Putamen (tissue), 1 donor: ENCODE measurements around the gene CMC4.

Experiments
- DNase-seq: peaks from one replicate; pipeline ENCODE4 v3.0.0-alpha.2; 2016; ENCODE audit warnings: low spot score

Gene CMC4

DNA sequence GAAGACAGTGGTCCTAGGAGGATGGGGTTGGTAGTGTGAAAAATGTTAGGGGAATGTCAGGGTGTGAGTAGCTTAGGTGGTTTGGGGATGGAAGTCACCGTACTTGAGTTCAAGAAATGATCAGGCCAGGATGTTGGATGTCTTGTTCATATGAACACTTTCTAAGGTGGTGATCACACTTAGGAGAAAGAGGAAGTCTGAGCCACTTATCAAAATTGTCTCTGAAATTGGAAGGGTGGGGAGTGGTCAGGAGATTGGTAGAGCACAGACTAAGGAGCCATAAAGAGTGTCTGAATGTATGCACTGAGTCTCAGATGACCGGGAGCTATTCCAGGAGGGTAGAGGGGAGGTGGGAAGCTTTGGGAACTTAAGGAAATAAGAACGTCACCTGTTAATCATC is 17.3 kb downstream of the CMC4 start:
- no peak for DNase-seq

- no peak for DNase-seq
Measured at GRCh38 chrX:155052738-155053498, 18.0 kb downstream of the CMC4 start.

GRCh38 chrX:155048977-155049619 is 21.8 kb downstream of the CMC4 start:
- peak; percentile 52 for DNase-seq

GRCh38 chrX:155046811-155047528 is 24.0 kb downstream of the CMC4 start:
- DNase-seq: no peak

DNA sequence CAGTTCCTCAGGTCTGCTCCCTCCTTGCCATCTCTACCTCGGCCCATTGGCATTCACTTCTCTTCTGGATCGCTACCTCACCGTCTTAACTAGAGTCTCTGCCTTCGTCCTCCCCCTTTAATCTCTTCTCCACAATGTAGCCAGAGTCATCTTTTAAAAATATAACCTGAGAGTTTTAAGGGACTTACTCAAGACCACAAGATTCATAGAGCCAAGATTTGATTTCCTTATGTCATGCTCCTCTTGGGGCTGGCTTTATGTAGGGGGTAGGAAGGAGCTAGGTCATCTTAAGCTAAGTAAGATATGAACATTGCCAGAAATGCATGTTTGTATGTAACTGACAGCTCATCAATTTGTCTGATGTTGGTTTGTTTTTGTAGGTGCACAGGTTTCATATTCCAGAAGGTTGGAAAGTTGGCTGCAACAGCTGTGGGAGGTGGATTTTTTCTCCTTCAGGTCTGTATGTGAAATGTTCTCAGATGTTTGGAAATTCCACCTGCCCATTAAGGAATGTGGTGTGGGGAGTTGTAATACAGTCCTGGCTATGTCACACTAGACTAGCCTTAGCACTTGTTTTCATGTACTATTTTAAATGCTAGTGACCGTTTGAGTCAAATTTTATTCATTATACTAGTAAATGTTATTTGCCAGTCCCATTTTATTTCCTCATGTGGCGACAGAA is 24.7 kb downstream of the CMC4 start:
- no peak for DNase-seq

GRCh38 chrX:155035688-155036087 is 35.2 kb downstream of the CMC4 start:
- no peak for DNase-seq

DNA sequence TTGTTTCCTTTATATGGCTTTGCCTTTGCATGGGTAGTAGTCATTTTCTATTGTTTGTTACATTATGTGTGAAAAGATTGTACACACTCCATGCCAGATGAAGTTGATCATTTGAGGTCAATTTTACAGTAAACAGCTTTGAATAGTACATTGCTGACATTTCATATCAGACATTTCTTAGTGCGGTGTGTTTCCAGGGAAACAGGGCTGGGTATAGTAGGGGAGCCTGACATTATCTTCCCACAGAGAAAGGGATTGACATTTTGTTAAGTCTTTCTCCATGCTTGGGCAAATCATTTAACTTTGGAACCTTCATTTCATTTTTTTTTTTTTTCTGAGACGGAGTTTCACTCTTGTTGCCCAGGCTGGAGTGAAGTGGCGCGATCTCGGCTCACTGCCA is 39.3 kb downstream of the CMC4 start:
- no peak for DNase-seq

GRCh38 chrX:155028877-155029291 is 42.1 kb downstream of the CMC4 start:
- DNase-seq: no peak

DNA sequence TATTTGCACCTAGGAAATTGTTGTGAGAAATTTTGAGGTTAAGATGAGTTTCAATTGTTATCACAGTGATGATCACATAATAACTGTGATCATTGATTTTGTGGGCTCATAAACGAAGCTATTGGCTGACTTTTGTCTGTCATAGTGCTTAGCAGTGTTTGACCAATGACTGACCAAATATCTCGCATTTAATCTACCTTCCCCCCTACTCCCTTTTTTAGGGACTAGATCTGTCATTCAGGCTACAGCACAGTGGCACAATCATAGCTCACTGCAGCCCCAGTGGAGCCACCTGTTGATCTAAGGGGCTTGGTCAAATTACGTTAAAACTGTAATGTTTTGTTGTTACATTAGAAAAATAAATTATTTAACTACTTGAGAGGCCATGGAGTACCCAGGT is 42.8 kb downstream of the CMC4 start:
- DNase-seq: no peak

DNA sequence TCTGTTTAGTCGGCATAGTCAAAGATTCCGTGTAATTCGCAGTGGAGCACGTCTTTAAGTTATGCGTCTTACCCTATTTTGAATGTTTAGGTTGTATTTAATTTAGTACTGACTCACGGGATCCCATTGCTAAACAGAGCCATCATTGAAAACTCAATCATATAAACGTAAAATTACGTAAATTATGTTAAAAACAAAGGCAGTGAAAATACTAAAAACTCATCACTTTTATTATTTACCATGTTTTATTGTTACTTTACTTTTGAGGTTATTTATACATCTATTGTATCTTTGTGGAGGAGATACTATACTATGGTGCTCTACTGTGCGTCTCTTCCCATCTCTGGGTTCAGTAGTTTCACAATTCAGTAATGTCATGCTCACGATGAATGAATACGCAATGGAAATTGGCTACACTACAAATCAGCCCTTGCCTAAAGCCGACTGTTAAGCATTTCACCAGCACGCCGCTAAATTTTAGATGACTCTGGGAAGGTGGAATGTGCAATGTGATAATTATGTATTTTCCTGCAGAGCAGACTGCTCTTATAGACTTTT is 43.3 kb downstream of the CMC4 start:
- DNase-seq: no peak

- peak; percentile 92 for DNase-seq
Measured at GRCh38 chrX:155026727-155027508, 44.0 kb downstream of the CMC4 start, which contains the start of gene FUNDC2. Gene FUNDC2 (plus strand): TSS chrX:155026844. CDS start chrX:155026939, 95 bp downstream.

DNA sequence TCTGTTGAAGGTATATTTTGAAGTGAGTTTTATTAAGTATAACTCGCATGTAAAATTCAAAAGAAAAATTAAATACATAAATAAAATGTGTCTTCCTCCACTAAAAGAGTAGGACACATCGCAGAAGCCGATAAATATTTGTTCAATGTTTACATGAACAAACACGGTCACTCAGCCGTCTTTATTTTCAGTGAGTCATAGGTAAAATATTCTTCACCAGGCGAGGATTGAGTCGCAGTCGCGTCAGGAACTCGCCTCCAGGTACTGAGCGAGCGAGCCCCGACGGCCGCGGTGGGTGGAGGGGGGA is 44.6 kb downstream of the CMC4 start:
- no peak for DNase-seq

DNA sequence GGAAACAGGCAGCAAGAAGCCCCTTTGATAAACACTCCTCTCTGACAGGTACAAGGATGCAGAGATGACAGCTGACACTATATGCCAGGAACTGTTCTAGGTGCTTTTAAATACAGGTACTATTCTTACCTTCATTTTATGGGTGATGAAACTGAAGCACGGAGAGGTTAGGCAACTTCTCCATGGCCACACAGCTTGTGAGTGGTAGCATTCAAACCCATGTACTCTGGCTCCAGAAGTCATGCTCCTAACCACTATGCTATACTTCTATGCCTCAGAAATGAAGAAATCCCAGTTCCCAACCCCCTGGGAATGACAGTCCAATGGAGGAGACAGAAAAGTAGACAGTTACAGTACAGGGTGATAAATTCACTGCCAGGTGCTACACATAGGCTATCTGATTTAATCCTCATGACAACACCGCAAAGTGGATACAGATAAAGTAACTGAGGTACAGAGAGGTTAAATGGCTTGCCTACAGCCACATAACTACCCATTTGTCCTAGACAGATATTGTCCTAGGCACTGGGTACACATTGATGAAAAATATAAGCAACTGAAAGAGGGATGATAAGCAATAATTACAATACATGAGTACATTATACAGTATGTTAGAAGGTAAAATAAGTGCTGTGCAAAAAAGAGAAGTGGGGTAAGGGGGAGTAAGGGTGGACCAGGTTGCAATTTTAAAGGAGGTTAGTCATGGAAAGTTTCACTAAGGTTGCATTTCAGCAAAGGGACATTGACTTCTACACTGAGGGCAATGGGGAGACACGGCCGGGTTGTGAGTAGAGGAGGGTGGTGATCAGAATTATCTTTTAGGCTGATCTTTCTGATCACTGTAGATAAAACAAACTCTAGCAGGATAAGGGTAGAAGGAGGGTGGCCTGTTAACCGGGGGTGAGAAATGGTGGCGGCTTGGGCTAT is 46.8 kb downstream of the CMC4 start:
- no peak for DNase-seq

GRCh38 chrX:155022585-155022984 is 48.4 kb downstream of the CMC4 start, which contains the start of gene F8:
Gene F8 (minus strand): TSS chrX:155022723. CDS start chrX:155022552, 171 bp downstream.
- no peak for DNase-seq

GRCh38 chrX:155020591-155020990 is 50.3 kb downstream of the CMC4 start:
- no peak for DNase-seq
